Right cardiac atrium (tissue), 5 donors: ENCODE data around the gene DNAI4. TPM values are rescaled to one million over a fixed set of nuclear protein-coding genes. Genes with fewer than 3 reads are reported as not detected.

ENCODE experiments used
- ATAC-seq, 2 donors: fragments of 200-7000 bp; cut with Tn5 transposase; one replicate each; pipeline versions ENCODE4 v1.8.0 to v1.9.1; 2020; ENCODE audit warnings: moderate library complexity in 2 of 2, mild to moderate bottlenecking in 1 of 2
- DNase-seq, 3 donors: peaks; one replicate each; pipeline ENCODE4 v3.0.0-alpha.2; 2020
- H3K27ac ChIP-seq: one replicate; pipeline ENCODE4 v1.5.1; 2013; ENCODE audit warnings: mild to moderate bottlenecking, low read length, control low read depth, moderate library complexity
- H3K27me3 ChIP-seq: one replicate; pipeline ENCODE4 v1.6.1; 2013; ENCODE audit not compliant: control insufficient read depth, insufficient read depth
- H3K4me1 ChIP-seq: one replicate; pipeline ENCODE4 v1.6.1; 2013; ENCODE audit warnings: low read length; ENCODE audit not compliant: control insufficient read depth, insufficient read depth
- H3K4me3 ChIP-seq: one replicate; pipeline ENCODE4 v1.5.1; 2013; ENCODE audit warnings: low read length, control low read depth
- H3K9me3 ChIP-seq: one replicate; pipeline ENCODE4 v1.6.1; 2013; ENCODE audit warnings: low read length; ENCODE audit not compliant: control insufficient read depth
- WGBS: extraction: QIAGEN DNeasy Blood & Tissue Kit; methylation state at CpG from one replicate; pipeline ENCODE4 v1.1.7; 2013; 5-methylcytosine and 5-hydroxymethylcytosine counted together
- intact Hi-C, 4 donors: fragments of 100-400 bp; cut with DNase I; formaldehyde crosslinking; loops; one replicate each; pipeline versions ENCODE4 v1.11.0 to v1.14.0; 2022 to 2023
- polyA plus RNA-seq: library from polyadenylated mRNA; stranded (reverse); fragments of 200-250 nt; gene quantifications from one replicate; pipeline ENCODE4 v1.2.3, GENCODE V29; 2013
- total RNA-seq, 4 donors: library from RNA; stranded (reverse); fragmentation: NEBNext Ultra II Directional; extraction: Animal tissue kit (Norgen Biotek cat#: 25700); gene quantifications; one replicate each; pipeline ENCODE4 v1.2.1, GENCODE V29; 2021
- donor health status: healthy with polysubstance abuse.
- donor health status: DM: no; HTN: yes; CAD: no.
- donor health status: DM: no; HTN: no; CAD: no.
- donor health status: DM: no; HTN: yes; CAD: no; lungs with severe emphysema.
- donor health status: DM: yes; HTN: yes; CAD: no.

The DNAI4 gene
- total and polyA plus RNA-seq, 5 donors, result 1.8 to 27.0 (median 21.3) TPM

GRCh38 chr1:66779475-66780078 is 145.1 kb downstream of the DNAI4 start:
- no peak for ATAC-seq
- Histone ChIP-seq H3K4me3 (no peak overlapping the region), H3K27me3 (no peaks in the 10 kb centered on the region), H3K27ac (no peak overlapping the region), H3K9me3 (no peaks in the 10 kb centered on the region), H3K4me1 (no peaks in the 10 kb centered on the region)
- DNase-seq, result no peak
- intact Hi-C loops, result no loop called here
- 79% methylated on average over 2 of the region's 2 CpGs for WGBS

GRCh38 chr1:66778969-66779368 is 145.7 kb downstream of the DNAI4 start:
- DNase-seq (no peak), ATAC-seq (no peak)
- H3K27ac ChIP-seq, result no peak overlapping the region
- no peaks in the 10 kb centered on the region for H3K9me3 ChIP-seq
- intact Hi-C loops, result no loop called here
- H3K4me1 ChIP-seq, result no peaks in the 10 kb centered on the region
- H3K4me3 ChIP-seq, result peak overlapping the region; percentile 10
- WGBS, result 78% methylated on average over 4 of the region's 4 CpGs
- no peaks in the 10 kb centered on the region for H3K27me3 ChIP-seq

DNA sequence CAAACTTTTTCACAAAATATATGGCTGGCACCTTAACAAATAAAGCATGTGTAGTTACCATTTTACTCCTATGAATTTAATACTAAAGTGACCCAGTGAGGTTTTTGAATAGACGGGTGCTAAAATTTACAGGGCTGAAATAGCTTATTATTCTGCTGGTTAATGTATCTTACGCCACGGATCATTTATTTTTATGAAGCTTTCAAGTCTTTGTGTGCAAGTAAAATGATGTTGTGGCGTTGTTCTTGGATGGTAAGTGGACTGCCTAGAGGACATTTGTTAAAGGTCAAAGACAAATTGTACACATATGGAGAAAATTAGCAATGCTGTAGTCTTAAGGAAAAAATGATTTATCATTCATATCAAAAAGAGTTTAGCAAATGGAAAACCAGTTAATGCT is 146.4 kb downstream of the DNAI4 start:
- Histone ChIP-seq H3K27ac (no peak overlapping the region), H3K27me3 (no peaks in the 10 kb centered on the region), H3K9me3 (no peaks in the 10 kb centered on the region), H3K4me3 (no peak overlapping the region), H3K4me1 (no peaks in the 10 kb centered on the region)
- 84% methylated on average over 4 of the region's 4 CpGs for WGBS
- no peak for ATAC-seq
- intact Hi-C loops, result no loop called here
- no peak for DNase-seq

DNA sequence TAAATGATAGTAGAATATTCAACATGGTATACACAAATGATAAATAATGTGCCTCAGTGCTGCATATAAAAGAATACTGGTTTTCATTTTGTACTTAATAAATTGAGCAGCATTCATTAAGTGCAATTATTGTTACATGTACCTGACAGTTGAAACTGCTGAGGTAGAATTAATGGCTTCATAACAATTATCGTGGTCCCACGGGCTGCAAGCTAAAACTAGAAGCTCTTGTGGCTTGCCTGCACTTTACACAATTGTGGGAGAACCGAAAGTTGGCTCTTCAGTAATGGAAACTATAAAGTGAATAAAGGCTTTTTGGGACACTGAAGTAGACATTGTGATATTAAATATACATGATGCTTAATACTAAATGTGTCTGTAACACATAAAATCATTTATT is 146.8 kb downstream of the DNAI4 start:
- H3K27me3 ChIP-seq, result no peaks in the 10 kb centered on the region
- intact Hi-C loops, result no loop called here
- H3K27ac ChIP-seq, result no peak overlapping the region
- DNase-seq (no peak), ATAC-seq (no peak)
- no peaks in the 10 kb centered on the region for H3K9me3 ChIP-seq
- H3K4me1 ChIP-seq, result no peaks in the 10 kb centered on the region
- no peak overlapping the region for H3K4me3 ChIP-seq
- WGBS, result 87% methylated on average over 3 of the region's 3 CpGs

- intact Hi-C loops, result no loop called here
These were observed 149.0 kb downstream of the DNAI4 start for GRCh38 chr1:66775646-66776045.

DNA sequence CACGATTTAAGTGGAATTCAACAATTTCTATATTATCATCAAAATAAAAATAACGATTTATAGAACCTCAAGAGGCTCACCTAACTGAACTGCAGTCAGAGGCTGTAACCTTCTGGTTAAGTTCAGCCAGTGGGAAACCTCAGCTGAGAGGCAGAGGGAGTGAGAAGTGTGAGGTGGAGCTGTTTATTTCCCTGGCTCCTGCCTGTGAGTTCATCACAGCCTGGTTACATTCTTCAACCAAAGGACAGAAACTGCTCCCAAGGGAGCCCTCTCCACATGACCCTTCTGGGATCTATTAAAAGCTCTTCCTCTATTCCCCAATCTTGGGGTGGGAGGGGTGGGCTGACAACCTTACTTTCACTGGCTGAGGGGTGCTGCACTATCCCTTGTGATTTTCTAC is 150.2 kb downstream of the DNAI4 start:
- Histone ChIP-seq H3K4me1 (no peaks in the 10 kb centered on the region), H3K27me3 (no peaks in the 10 kb centered on the region), H3K4me3 (no peak overlapping the region), H3K9me3 (no peaks in the 10 kb centered on the region), H3K27ac (no peak overlapping the region)
- ATAC-seq (no peak), DNase-seq (no peak)
- 63% methylated on average over 2 of the region's 2 CpGs for WGBS
- intact Hi-C loops, result no loop called here

More at GRCh38 chr1:66775646-66776045, 149.0 kb downstream of the DNAI4 start:
- H3K4me1 ChIP-seq, result no peaks in the 10 kb centered on the region
- DNase-seq (no peak), ATAC-seq (no peak)
- 91% methylated on average over 3 of the region's 3 CpGs for WGBS
- H3K9me3 ChIP-seq, result no peaks in the 10 kb centered on the region
- H3K4me3 ChIP-seq, result no peak overlapping the region
- H3K27ac ChIP-seq, result no peak overlapping the region
- H3K27me3 ChIP-seq, result no peaks in the 10 kb centered on the region

GRCh38 chr1:66773227-66773626 is 151.4 kb downstream of the DNAI4 start:
- Histone ChIP-seq H3K9me3 (no peaks in the 10 kb centered on the region), H3K27me3 (no peaks in the 10 kb centered on the region), H3K27ac (no peak overlapping the region), H3K4me1 (no peaks in the 10 kb centered on the region), H3K4me3 (no peak overlapping the region)
- DNase-seq (no peak), ATAC-seq (no peak)
- intact Hi-C loops, result no loop called here
- 95% methylated on average over 2 of the region's 2 CpGs for WGBS

- ATAC-seq (no peak), DNase-seq (no peak)
- Histone ChIP-seq H3K27ac (no peak overlapping the region), H3K9me3 (no peaks in the 10 kb centered on the region), H3K27me3 (no peaks in the 10 kb centered on the region), H3K4me3 (no peak overlapping the region), H3K4me1 (no peaks in the 10 kb centered on the region)
- 90% methylated on average over 4 of the region's 4 CpGs for WGBS
- intact Hi-C loops, result no loop called here
These were observed 154.0 kb downstream of the DNAI4 start for GRCh38 chr1:66770694-66771093.

- DNase-seq (no peak), ATAC-seq (no peak)
- H3K9me3 ChIP-seq, result no peaks in the 10 kb centered on the region
- H3K27ac ChIP-seq, result no peak overlapping the region
- 100% methylated on average over 2 of the region's 2 CpGs for WGBS
- no peak overlapping the region for H3K4me3 ChIP-seq
- intact Hi-C loops, result no loop called here
- no peaks in the 10 kb centered on the region for H3K4me1 ChIP-seq
- no peaks in the 10 kb centered on the region for H3K27me3 ChIP-seq
These were observed 154.4 kb downstream of the DNAI4 start for GRCh38 chr1:66770240-66770639.

- no peaks in the 10 kb centered on the region for H3K27me3 ChIP-seq
- no peaks in the 10 kb centered on the region for H3K9me3 ChIP-seq
- H3K27ac ChIP-seq, result no peak overlapping the region
- ATAC-seq, result no peak
- no peak overlapping the region for H3K4me3 ChIP-seq
- no peaks in the 10 kb centered on the region for H3K4me1 ChIP-seq
- no peak for DNase-seq
- intact Hi-C loops, result loop anchor here in 3 of 4 donors (10.0 kb wide), 2 partner anchors 375 to 385 kb away; no protein-coding TSS in a partner anchor
- 83% methylated on average over 7 of the region's 7 CpGs for WGBS
These were observed 155.0 kb downstream of the DNAI4 start for GRCh38 chr1:66769512-66770229.

DNA sequence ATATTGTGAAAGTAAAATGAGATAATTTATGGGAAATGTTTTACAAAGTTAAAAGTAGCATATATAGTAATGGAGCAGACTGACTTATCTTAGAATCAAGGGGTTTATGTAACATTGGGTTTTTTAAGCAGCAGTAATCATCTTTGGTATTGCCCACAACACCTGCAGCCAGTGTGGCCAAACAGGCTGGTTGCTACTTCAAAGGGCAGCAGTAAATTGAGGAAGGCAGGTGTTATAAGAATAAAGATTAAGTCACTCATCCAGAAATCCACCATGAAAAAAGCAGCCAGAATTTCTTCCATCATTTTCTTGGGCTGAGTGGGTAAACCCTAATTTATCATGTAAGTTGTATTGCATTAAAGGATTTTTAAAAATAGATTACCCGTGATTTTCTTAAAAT is 155.7 kb downstream of the DNAI4 start:
- 91% methylated on average over 1 of the region's 1 CpG for WGBS
- intact Hi-C loops, result loop anchor here in 3 of 4 donors (10.0 kb wide), 2 partner anchors 376 to 386 kb away; no protein-coding TSS in a partner anchor

More for the DNA sequence above, 155.7 kb downstream of the DNAI4 start:
- ATAC-seq (no peak), DNase-seq (no peak)
- no peaks in the 10 kb centered on the region for H3K4me1 ChIP-seq
- H3K27ac ChIP-seq, result no peak overlapping the region
- no peaks in the 10 kb centered on the region for H3K27me3 ChIP-seq
- H3K9me3 ChIP-seq, result no peaks in the 10 kb centered on the region
- no peak overlapping the region for H3K4me3 ChIP-seq
